Right renal cortex interstitium (tissue), 3 donors: ENCODE measurements around the gene CHRDL2. TPM values are rescaled to one million over a fixed set of nuclear protein-coding genes. Genes with fewer than 3 reads are reported as not detected.
"Not testable (repeated sequence)": the region's sequence is repeated elsewhere in the genome, so short reads cannot be mapped to it uniquely, and the experiment has no call there.

Source experiments
- DNase-seq, 3 donors: peaks; one replicate each; pipeline ENCODE4 v3.0.0-alpha.2; 2013; ENCODE audit warnings: low read depth in 3 of 3, low spot score in 2 of 3
- polyA plus RNA-seq, 3 donors: library from polyadenylated mRNA; unstranded; fragments of 120-200 nt; gene quantifications; one replicate each; pipeline ENCODE4 v1.2.1, GENCODE V29; 2013; ENCODE audit not compliant: insufficient read length in 3 of 3

Gene CHRDL2, protein sequence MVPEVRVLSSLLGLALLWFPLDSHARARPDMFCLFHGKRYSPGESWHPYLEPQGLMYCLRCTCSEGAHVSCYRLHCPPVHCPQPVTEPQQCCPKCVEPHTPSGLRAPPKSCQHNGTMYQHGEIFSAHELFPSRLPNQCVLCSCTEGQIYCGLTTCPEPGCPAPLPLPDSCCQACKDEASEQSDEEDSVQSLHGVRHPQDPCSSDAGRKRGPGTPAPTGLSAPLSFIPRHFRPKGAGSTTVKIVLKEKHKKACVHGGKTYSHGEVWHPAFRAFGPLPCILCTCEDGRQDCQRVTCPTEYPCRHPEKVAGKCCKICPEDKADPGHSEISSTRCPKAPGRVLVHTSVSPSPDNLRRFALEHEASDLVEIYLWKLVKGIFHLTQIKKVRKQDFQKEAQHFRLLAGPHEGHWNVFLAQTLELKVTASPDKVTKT
- polyA plus RNA-seq: under 1 TPM; 0.24 to 0.50 (median 0.25) TPM

DNA sequence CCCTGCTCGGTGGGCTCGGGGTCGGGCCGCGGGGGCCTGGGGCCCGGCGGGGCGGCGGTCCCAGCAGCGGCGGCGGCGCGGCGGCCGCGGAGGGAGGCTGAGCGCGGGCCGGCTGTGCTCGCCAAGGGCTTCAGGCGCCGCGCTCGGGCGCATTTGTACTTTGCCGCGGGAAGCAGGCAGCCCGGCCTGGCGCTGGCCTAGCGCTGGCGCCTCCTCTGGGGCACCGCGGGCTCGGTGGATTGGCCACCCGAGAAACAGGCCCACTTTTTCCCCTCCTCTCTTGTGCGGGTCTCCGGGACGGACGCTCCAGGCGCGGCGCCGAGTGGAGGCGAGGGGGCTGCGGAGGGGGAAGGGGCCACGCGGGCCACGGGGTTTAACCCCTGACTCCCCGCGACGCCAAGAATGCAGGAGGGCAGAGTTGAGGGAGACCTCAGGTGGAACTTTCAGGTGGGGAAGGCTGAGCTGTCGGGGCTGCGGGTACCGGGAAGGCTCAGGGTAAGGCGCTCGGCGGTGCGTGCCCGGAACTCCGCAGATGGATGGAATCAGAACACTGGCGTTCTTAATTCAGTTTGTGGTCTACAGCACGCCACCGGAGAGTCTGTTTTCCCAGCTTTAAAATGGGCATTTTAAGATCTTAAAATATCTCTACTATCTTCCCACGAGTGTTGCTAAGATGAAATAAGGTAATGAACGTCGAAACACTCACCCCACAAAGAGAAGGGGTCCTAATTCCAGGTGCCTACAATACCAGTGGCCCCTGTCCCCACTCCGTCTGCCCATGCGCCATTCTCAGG, at the start of gene CHRDL2:
Gene CHRDL2, minus strand, starts transcription at position 126 of the 794 bp plus-strand sequence. CDS start 538 bp downstream, outside the sequence.
- DNase-seq: no peak

DNA sequence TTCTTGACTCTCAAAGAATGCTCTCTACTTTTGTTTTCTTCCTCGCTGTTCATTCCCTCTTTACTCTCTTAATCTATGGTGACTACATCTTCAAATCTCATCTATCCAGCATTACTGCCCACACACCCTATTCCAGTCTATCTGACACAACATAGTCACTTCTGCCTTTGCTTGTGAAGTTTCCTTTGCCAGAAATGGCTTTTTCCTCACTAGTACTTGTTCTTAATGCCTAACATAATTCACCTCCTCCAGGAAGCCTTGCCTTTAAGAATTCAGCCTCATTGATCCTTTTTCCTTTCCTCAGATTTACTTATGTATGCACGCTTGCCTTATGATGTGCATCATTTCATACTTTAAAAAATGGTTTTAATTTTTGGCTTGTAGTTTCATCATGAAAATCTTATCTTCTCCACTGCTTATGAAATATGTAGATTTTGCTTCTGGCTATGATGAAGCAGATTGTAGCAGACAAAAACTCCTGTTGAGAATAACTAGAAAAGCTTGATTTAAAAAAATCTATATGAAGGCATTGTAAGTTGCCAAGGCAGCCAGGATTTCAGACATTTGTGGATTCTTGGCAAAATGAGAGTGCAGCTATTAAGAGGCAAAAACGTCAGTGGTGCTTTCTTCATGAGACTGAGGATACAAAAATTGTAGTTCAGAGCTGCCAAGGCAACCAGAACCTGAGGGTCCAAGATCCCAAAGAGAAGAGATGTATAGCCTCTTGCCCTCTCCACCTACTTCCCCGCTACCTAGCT, 49.2 kb upstream of the CHRDL2 start:
- DNase-seq: no peak

DNA sequence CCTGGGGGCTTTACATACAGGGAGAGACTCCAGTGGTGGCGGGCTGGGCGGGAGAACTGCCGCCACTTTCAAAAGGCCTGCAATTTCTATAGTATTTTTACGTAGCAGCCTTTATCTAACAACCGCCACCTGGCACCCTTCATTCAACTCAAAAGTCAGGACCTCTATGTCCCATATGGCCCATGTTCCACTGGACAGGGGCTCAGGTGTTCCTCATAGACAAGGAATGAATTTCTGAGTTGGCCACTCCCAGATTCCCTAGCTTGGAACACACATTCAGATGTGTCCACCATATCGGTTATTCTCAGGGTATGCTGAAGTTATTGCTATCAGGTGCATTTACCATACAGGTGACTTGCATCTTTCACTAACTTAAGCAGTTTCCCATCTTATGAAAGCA, 47.4 kb upstream of the CHRDL2 start:
- no peak for DNase-seq

DNA sequence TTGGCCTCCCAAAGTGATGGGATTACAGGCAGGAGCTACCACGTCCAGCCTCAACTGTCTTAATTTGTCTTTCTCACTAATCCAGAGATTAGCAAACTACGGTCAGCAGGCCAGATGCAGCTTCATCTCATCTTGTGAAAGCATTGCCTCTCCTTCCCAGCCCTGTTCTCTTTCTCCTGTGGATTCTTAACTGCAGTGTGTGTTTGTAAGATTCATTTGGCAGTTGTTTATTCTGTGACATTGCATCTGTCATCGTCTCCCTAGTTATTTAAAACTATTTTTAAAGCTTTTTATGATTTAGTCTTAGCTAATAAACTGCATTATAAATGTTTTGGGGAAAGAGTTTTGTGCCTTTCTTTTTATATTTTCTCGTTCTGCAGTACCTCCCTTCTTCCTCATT, 46.7 kb upstream of the CHRDL2 start:
- DNase-seq: no peak

DNA sequence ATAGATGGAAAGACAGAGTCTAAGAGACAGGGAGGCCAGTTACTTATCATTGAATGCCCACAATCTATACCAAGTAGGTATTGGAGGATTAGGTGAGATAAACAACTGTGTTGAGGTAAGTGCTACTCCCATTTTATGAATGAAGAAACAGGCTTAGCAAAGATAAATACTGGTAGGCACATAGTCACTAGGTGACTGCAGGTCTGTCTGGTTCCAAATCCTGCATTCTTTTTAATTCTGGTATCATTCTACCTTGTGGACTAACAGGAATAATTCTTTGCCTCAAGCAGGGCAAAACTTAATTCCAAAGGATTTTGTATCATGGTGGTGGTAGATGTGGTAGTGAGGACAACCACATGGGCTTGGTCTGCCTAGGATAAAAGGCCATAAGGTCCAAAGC, 45.8 kb upstream of the CHRDL2 start:
- no peak for DNase-seq

DNA sequence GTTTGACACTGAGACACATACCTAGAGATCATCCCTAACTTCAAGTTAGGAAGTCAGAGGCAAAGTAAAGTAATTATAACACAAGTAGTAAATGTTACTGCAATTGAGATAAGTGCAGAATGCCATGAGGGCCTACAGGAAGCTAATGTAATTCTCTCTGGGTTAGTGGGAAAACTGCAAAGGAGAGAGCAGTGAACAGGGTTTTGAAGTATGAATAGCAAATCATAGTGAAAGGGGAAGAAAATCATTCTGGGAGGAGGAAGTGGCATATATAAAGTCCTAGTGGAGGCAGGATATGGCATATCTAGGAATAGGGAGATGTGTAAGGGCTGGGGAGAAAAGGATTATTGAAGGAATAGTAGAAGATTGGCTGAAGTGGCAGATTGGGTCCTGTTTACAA, 45.3 kb upstream of the CHRDL2 start:
- no peak for DNase-seq

DNA sequence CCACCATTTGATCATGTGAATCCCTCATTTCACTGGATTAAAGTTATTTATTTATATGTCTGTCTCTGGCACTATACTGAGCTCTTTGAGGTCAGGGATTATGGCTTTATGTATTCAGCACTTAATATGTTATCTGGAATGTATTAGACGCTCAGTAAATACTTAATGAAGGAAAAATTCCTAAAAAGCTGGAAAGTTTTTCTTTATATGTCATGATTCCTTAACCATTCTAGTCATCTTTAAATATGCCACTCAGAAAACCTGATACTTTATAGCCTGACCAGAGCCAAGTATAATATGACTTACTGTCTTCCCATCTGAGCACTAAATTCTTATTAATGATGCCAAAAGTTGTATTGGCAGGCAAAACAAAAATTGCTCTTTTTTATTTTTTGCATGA, 44.5 kb upstream of the CHRDL2 start:
- DNase-seq: no peak

DNA sequence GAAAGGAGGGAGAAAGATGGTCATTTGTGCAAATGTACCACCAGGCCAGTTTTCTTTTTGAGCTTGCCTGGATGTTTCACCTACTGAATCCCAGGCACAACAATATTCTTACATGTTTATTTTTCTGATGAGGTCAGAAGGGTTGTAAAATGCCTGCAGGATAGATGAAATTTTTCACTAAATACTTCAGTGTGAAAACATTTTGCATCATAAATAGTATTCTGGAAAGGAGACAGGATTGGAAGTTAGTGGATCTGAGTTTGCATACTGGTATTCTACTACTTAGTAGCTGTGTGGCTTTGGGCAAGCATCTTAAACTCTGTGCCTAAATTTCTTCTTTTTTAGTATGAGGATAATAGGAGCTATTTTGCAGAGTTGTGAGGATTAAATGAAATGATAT, 42.2 kb upstream of the CHRDL2 start:
- DNase-seq: no peak

DNA sequence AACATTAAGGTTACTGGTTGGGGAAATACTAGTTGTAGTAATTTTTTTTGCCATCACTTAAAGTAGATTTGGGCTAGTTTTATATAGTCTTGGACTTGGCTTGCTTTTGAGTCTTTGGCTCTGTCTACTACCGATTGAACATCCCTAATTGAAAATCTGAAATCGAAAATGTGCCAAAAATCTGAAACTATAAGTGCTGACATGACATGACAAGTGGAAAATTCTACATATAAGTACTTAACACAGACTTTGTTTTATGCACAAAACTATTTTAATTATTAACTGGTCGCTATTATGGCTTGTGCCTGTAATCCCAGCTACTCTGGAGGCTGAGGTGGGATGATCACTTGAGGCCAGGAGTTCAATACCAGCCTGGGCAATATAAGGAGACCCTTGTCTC, 39.9 kb upstream of the CHRDL2 start:
- no peak for DNase-seq

DNA sequence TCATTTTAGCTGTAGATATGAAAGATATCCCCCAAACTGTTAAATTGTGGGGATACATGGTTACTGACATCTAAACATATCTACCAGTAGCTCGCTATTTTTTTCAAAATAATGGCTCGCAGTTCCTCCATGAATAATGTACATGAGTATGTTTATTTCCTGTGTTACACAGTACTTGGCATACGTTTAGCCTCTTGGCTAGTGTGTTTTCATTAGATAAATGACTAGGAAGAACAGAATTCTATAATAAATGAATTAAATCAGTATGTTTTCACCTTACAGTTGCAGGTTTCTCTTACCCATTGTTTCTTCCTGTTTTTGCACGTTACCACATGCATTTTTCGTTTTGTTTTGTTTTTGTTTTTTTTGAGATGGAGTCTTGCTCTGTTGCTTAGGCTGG, 39.2 kb upstream of the CHRDL2 start:
- DNase-seq: no peak

DNA sequence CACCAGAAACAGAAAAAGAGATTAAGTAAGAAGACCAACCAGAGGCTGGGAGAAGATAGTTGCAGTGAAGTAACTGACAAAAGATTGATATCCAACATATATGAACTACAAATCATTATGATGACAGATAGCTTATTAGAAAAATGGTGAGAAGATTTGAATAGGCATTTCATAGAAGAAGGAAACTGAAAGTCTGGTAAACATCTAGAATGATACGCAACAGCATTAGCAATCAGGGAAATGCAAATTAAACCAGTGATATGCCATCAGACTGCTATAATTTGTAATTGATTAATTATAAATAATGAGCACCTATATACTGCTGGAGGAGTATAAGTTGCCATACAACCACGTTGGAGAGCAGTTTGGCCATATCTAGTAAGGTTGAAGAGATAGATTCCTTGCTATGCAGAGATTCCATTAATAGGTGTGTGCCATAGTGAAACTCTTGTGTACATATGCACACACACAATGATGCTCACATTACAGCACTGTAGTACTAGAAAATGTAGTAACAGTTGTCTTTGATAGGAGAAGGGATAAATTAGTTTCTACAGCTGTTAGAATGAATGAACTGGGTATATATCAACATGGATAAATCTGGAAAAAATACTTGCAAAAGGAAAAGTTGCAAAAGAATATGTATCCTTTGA, 38.0 kb upstream of the CHRDL2 start:
- no peak for DNase-seq

DNA sequence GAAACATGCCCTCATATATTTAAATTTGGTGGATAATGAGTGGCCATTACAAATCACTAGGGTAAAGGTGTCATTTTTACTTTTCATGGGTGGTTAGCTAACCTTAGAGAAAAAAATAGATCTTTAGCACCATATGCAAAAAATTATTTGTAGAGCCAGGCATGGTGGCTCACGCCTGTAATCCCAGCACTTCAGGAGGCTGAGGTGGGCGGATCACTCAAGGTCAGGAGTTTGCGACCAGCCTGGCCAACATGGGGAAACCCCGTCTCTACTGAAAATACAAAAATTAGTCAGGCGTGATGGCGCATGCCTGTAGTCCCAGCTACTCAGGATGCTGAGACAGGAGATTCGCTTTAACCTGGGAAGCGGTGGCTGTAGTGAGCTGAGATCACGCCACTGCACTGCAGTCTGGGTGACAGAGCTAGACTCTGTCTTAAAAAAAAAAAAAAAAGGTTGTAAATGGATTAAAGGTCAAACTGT, 37.0 kb upstream of the CHRDL2 start:
- not testable (repeated sequence) for DNase-seq

DNA sequence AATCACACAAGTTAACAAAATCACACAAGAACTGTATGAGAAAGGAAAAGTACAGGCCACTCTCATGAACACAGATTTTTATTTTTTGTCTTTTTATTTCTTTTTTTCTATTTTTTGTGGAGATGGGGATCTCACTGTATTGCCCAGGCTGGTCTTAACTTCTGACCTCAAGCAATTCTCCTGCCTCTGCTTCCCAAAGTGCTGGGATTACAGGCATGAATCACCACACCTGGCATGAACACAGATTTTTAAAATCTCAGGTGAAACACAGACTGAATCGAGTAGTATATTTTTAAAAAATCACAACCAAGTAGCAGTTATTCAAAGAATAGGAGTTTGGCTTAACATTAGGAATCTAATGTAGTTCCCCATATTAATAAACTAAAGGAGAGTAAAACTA, 35.7 kb upstream of the CHRDL2 start:
- no peak for DNase-seq

DNA sequence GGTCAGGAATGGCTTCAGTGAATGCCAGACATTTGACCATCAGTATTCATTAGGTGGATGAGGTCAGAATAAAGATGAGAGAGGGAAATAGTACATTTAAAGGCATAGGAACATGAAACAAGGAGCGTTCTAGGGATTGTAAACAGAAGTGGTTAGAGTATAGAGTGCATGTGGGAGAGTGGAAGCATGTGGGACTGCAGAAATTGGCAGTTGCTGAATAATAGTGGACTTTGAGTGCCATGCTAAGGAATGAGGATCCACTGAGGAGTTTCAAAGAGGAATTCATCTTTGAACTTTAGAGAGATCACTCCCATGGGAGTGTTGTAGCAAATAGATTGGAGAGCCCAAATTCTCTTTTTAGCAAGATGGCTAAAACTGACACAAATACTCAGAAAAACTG, 25.3 kb upstream of the CHRDL2 start:
- no peak for DNase-seq

DNA sequence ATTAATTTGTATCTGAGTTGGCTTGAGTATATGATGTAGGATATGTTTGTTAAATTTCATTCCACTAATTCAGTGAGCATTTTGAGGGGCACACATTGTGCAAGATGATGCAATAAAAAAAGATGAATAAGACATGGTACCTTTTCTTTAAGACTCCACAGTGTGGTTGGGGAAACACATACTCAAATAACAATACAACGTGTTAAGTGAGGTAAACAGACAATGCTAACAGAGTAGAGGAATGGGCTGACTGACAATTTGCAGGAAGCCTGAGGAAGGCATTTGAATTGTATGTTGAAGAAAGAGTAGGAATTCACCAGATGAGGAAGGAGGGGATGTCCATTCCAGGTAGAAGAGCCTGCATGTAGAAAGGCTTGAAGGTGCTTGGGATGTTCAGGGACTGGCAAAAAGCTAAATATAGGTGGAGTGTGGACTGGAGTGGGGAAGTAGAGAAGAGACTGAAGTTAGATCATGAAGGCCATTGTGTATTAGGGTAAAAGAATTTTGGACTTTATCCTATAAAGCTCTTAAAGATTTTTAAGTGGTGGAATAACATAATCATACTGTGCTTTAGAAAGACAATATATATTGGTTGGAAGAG, 24.3 kb upstream of the CHRDL2 start:
- no peak for DNase-seq

DNA sequence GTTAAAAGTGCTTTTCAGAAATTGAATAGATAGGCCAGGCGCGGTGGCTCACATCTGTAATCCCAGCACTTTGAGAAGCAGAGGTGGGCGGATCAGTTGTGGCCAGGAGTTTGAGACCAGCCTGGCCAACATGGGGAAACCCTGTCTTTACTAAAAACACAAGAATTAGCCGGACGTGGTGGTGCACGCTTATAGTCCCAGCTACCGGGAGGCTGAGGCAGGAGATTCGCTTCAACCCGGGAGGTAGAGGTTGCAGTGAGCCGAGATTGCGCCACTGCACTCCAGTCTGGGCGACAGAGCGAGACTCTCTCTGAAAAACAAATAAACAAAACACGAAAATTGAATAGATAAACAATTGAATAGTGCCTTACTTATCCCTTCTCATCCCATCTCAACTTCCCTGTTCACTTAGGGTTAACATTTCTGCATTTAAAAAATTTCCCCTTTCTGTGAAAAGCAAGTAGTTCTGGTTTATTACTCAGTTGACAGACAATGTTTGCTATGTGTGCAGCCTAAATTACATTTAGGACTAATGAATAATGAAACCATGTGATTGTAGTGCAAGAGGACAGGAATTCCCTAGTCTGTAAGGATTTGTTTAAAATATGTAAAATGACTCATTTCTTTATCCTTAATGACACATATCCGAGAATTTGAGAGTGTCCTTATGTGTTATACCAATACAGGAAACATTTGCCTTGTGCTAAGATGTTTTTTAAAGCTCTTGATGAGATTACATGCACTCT, 23.5 kb upstream of the CHRDL2 start:
- no peak for DNase-seq

DNA sequence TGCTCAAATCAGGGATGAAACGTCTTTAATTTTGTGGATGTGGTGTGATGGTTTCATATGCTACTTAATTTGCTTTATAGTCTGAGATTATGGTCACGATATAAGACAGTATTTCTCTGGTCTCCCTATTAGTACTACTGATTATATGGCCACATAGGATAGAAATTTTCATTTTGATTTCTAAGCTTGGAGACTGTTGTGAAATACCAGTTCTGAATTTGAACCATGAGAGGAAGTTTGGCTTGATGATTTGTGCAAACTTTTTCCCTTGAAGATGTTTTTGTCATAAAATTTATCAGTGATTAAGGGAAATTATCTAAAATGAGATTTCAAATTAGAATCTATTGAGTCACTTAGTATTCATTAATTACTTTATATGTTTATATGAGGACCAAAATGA, 20.1 kb upstream of the CHRDL2 start:
- no peak for DNase-seq

DNA sequence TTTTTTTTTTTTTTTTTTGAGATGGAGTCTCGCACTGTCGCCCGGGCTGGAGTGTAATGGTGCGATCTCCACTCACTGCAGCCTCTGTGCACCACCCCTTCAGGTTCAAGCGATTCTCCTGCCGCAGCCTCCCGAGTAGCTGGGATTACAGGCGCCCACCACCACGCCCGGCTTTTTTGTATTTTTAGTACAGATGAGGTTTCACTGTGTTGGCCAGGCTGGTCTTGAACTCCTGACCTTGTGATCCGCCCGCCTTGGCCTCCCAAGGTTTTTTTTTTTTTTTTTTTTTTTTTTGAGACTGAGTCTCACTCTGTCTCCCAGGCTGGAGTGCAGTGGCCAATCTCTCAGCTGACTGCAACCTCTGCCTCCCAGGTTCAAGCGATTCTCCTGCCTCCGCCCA, 19.4 kb upstream of the CHRDL2 start:
- not testable (repeated sequence) for DNase-seq

DNA sequence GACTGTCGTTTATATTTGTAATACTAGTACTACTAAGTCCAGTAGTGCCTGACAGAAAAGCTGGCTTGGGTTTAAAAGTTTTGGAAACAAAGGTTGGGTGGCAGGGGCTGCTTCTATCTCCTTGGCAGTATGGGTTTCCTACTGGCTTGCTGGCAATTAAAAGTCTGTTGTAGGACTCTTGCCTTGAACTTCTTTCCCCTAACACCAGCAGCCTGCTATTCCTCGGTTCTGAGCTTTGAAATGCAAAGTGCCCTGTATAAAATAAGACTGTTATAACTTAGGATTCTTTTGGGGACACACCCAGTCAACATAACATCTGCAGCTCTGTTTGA, 18.7 kb upstream of the CHRDL2 start:
- DNase-seq: no peak
